Kidney epithelial cell (primary cell): ENCODE data around the gene GZF1. TPM values are rescaled to one million over a fixed set of nuclear protein-coding genes. Genes with fewer than 3 reads are reported as not detected.
A peak's percentile ranks its signal among the peaks of the same experiment; 100 is the strongest.

Source experiments
- DNase-seq: peaks from one replicate; pipeline ENCODE4 v3.0.0-alpha.2; 2010; ENCODE audit warnings: low read depth
- H3K27me3 ChIP-seq: 2 replicates; pipeline ENCODE4 v1.6.0; 2011; ENCODE audit warnings: low read length; ENCODE audit not compliant: control insufficient read depth, insufficient read depth
- H3K36me3 ChIP-seq: 2 replicates; pipeline ENCODE4 v1.5.1; 2011; ENCODE audit warnings: low read length; ENCODE audit not compliant: control insufficient read depth, insufficient read depth
- H3K4me3 ChIP-seq: 2 replicates; pipeline ENCODE4 v1.5.1; 2011; ENCODE audit warnings: low read depth, mild to moderate bottlenecking, control low read depth, low read length
- CTCF ChIP-seq: IDR thresholded peaks from 2 replicates; pipeline ENCODE4 v1.5.1; 2011; ENCODE audit warnings: mild to moderate bottlenecking, moderate library complexity, low read length, control low read depth, inconsistent platforms; ENCODE audit not compliant: insufficient read depth, poor library complexity, severe bottlenecking
- total RNA-seq: library from RNA; depleted of rRNA; stranded (reverse); fragments of >200 nt; gene quantifications from 2 replicates; pipeline ENCODE4 v1.2.3, GENCODE V29; 2015

GZF1 gene
- total RNA-seq, 1 donor from 2014 or later: 13.0 TPM

- no peak for DNase-seq
- no peaks in the 10 kb centered on the region for H3K36me3 ChIP-seq
- H3K4me3 ChIP-seq: no peak overlapping the region
- no peaks in the 10 kb centered on the region for H3K27me3 ChIP-seq
- TF ChIP-seq CTCF: no peak
Observed at GRCh38 chr20:23339986-23340385, 22.0 kb upstream of the GZF1 start.

GRCh38 chr20:23340524-23340923, 21.5 kb upstream of the GZF1 start:
- peak; percentile 69 for TF ChIP-seq CTCF
- peak; percentile 14 for DNase-seq
- H3K4me3 ChIP-seq: no peak overlapping the region
- H3K36me3 ChIP-seq: no peaks in the 10 kb centered on the region
- H3K27me3 ChIP-seq: no peaks in the 10 kb centered on the region

- no peaks in the 10 kb centered on the region for H3K36me3 ChIP-seq
- no peak for DNase-seq
- no peaks in the 10 kb centered on the region for H3K27me3 ChIP-seq
- no peak overlapping the region for H3K4me3 ChIP-seq
- TF ChIP-seq CTCF: no peak
Observed at GRCh38 chr20:23341073-23341472, 20.9 kb upstream of the GZF1 start.

GRCh38 chr20:23343590-23343989, 18.4 kb upstream of the GZF1 start:
- no peaks in the 10 kb centered on the region for H3K36me3 ChIP-seq
- no peaks in the 10 kb centered on the region for H3K27me3 ChIP-seq
- no peak for DNase-seq
- TF ChIP-seq CTCF: no peak
- no peak overlapping the region for H3K4me3 ChIP-seq

GRCh38 chr20:23344336-23344735, 17.6 kb upstream of the GZF1 start:
- no peak for DNase-seq
- Histone ChIP-seq H3K36me3 (no peaks in the 10 kb centered on the region), H3K4me3 (no peak overlapping the region), H3K27me3 (no peaks in the 10 kb centered on the region)
- TF ChIP-seq CTCF: no peak

GRCh38 chr20:23346002-23346401, 16.0 kb upstream of the GZF1 start:
- Histone ChIP-seq H3K36me3 (no peaks in the 10 kb centered on the region), H3K4me3 (no peak overlapping the region), H3K27me3 (no peaks in the 10 kb centered on the region)
- DNase-seq: no peak
- no peak for TF ChIP-seq CTCF
